ENCODE measurements around the gene TRA2B.
"Not testable (repeated sequence)": the region's sequence is repeated elsewhere in the genome, so short reads cannot be mapped to it uniquely, and the experiment has no call there.

TRA2B gene

DNA sequence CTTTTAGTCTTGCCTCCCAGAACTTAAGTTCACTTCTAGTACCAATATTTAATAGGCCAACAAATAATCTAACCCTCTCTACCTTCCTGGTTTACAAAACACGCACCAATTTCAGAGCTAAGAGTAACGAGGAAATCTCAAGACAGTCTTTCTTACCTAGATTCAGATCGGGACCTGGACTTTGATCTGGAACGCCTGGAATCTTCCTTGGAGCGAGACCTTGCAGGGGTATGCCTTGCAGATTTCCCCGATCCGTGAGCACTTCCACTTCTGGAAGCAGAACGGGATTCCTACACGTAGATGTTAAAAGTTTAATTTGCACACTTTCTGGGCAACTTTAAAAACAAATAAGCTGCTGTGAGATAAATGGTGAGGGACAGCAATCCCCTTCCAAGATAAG is 11.4 kb downstream of the TRA2B start:
- no peak for DNase-seq

DNA sequence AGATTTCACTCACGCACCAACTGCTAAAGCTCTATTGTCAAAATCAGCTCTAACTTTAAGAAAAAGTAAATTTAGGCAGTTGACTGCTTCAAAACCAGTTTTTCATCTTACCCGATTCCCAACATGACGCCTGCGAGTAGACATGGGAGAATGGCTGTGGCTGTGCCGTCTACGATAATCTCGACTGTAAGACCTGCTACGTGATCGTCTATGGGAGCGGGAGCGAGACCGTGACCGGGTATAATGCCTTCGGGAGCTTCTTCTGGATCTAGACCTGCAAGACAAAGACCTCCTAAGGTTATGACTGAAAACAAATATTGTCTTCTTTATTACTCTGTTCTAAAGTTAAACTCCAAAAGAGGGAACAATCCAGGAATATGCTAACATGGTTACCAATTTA is 12.5 kb downstream of the TRA2B start:
- DNase-seq = no peak

DNA sequence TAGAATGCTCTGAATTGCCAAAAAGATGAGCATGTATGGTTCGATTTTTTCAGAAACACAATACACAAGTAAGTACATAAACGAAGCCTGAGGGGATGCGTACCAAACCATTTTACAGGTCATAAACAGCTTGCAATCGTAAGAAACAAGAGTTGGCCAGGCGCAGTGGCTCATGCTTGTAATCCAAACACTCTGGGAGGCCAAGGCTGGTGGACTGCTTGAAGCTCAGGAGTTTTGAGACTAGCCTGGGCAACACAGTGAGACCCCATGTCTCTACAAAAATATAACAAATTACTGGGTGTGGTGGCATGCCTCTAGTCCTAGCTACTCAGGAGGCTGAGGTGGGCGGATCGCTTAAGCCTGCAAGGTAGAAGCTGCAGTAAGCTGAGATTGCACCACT is 13.4 kb downstream of the TRA2B start:
- DNase-seq = no peak

DNA sequence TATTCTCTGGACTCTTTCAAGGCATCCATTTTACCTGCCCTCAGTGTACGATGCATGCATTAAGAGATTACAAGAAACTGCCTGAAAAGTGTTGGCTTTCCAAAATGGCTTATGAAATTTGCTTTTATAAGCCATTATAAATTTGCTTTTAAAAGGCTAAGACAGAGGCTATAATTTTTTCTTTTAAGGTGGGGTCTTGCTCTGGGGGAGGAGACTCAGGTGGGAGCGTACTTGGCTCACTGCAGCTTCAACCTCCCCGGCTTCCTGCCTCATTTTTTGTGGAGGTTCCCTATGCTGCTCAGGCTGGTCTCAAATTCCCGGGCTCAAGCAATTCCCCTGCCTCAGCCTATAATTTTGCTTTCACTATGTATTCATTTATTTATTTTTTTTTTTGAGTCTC is 17.6 kb downstream of the TRA2B start:
- no peak for DNase-seq

DNA sequence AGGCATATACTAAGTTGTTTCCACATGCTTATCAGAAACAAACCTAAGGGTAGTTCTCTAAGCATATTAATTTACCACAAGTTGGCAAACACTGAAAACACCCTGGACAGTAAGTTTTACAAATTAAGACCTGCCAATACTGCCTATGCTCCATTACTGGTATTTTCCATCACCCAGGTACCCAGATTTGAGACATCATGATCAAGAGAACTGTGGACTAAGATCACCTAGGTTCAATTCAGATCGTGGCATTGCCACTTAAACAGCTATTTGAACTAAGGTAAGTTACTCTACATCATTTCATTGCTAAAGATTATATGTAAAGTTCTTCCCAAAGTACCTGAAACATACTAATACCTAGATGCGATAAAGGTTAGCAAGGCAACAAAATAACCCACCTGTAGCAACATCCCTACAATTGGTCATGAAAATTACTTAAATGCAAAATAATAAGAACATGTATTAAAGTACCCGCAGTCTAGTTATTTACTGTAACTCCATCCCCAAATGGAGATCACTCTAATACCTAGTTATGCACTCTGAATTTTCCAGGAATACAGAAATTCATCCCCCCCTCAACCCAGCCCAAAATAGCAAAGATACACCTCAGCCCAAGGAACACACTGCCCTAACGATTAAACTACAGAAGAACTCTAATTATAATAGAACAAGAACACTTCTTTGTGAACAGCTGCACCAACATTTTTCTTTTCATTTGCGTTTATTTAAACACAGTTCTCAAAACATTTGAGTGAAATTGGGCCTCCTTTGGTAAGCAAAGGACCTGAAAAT is 21.6 kb downstream of the TRA2B start:
- no peak for DNase-seq

DNA sequence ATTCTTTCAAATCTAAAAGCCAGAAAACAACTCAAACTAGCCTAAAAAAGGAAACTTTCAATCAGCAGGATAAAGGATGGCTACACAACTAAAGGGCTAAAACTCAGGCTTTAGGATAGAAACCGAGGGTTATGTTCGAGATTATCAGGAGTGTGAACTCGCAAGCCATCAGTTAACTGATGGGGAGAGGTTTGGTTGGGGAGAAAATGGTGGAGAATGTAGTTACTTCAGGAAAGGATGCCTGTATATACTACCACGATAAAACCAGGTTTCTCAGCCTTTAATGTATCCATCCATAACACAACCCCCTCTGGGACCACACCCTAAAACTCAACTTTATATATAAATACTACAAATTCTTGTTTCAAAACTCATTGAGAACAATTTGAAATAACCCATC is 22.2 kb downstream of the TRA2B start:
- DNase-seq = no peak

DNA sequence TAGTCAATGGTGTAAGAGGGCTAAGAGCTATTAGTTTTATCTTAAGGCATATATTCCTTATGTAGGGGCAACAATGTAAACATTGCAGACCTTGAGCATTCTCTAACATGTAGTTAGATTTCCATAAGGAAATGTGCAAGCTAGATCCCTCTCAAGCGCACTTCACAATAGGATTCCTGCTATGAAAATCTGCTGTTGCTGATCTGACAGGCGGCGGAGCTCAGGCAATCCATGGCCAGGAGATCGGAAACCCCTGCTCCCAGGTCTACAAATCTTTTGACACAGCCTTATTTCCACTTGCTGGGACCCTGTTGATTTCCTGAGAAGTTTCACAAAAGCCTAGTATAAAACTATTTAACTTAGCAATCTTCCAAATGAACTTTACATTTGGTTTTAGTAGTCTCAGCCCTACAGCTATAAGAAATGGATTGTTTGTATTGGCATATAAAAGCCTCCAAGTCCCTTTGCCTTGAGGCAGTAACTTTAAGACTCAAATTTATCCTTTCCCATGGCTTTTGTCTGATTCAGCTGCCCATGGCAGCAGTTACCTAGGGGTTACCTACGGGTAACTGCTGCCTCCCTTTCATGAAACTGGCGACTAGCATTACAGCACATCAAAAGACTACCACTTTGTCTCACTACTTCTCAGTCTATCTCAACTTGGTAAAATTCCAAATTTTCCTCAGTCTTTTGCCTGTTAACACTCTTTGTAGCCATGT is 22.7 kb downstream of the TRA2B start:
- no peak for DNase-seq

DNA sequence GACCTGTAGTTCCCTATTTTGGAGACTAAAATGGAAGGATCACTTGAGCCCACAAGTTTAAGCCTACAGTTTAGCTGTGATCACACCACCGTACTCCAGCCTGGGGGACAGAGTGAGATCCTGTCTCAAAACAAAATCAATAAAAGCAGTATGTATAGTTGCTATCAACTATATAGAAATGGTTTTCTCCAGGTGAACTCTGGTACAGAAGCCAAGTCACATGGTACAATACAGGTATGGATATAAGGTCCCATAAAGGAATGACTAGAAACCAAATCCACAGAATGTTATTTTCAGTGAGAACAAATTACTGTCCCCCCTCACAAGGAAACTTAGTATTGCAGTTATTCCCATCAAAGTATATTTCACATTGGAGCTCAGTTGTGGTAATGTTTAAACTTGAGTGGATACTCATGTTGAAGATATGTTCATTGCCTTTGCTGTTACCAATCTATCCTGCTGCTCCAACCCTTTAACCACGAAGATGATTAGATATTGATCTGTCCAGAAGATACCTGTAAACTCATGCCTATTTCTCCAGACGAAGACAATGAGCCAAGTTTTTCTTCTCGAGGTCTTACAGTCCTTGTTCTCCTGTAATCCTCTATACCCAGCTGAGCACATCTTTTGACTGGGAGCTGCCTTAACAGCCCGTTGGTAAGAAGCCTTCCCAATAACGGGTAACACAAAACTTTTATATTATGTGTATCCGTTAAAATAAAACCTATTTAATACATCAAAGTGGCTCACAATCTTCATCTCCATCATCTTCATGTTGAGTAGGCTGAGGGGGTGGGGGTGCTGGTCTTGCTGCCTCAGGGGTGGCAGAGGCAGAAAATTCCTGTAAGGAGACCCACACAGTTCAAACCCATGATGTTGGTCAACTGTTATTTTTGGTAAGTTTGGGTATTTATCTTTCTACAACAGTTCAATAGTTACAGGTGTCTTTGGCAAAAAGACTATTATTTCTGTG is 24.6 kb downstream of the TRA2B start:
- no peak for DNase-seq

DNA sequence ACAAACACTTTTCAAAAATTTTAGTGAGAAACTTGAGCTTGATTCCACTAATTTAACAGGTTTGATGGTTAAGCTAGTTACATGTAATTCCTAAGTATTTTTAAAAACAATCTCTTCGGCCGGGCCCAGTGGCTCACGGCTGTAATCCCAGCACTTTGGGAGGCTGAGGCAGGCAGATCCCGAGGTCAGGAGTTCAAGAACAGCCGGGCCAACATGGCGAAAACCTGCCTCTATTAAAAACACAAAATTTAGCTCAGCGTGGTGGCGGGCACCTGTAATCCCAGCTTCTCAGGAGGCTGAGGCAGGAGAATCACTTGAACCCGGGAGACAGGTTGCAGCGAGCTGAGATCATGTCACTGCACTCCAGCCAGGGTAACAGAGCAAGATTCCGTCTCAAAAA is 25.3 kb downstream of the TRA2B start:
- no peak for DNase-seq

DNA sequence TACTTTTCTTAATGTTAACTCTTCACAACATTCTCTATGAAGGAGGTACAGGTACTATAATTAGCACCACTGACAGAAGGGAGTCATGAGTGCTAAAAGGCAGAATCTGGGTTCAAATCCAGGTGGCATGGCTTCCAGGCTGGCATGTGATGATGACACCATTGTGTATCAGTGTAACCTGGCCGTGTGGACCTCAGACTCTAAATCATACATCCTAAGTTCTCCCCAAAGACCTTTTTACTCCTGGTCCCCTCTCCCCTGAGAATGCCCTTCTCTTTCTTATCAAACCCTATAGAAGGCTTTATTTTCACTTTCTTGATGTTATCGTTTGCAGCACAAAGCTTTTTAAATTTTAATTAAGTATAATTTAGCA is 26.8 kb downstream of the TRA2B start:
- DNase-seq = not testable (repeated sequence)

DNA sequence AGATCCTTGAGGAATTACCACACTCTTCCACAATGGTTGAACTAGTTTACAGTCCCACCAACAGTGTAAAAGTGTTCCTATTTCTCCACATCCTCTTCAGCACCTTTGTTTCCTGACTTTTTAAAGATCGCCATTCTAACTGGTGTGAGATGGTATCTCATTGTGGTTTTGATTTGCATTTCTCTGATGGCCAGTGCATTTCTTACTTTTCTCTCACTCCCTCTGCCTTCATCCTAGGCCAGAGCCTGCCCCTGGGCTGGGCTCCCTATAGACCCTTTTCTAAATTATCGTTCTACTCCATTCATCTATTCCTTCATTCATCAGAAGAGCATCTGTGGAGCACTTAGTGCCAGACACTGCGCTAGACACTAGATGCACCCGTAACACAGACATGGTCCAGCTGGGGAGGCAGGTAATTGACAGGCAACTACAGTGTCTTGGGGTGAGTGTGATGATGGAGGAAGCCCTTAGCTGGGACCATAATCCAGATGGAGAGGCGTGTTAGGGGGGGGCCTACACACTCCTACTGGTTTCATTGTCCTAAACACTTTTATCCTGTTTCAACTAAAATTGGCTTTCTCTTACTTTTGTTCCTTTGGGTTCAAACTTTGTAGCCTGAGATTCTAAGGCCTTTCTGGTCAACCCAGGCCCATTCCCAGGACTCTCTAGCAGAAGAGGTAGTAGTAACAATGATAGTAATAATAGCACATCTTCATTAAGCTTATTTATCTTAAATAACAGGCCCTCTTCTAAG is 27.3 kb downstream of the TRA2B start:
- not testable (repeated sequence) for DNase-seq

DNA sequence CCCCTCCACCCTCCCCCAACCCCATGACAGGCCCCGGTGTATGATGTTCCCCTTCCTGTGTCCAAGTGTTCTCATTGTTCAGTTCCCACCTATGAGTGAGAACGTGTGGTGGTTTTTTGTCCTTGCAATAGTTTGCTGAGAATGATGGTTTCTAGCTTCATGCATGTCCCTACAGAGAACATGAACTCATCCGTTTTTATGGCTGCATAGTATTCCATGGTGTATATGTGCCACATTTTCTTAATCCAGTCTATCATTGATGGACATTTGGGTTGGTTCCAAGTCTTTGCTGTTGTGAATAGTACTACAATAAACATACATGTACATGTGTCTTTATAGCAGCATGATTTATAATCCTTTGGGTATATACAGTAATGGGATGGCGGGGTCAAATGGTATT is 27.9 kb downstream of the TRA2B start:
- DNase-seq = not testable (repeated sequence)

DNA sequence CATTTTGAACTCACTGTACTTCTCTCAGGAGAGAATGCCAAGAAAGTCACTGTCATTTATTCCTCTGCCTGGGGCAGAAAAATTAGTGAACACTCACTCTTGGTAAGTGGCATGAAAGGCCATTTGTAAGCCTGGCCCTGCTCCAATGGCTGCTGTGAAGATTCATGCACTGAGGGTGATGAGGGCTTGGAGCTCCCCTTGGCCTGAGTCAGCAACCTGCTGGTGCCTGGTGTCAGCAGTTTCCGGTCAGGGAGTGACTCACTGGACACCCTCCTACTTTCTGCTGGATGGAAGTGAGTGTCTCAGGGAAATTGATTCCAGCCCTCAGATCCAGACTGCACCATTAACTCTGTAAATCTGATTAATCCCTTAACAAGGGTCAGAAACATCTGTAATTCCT is 37.6 kb downstream of the TRA2B start:
- DNase-seq = no peak

DNA sequence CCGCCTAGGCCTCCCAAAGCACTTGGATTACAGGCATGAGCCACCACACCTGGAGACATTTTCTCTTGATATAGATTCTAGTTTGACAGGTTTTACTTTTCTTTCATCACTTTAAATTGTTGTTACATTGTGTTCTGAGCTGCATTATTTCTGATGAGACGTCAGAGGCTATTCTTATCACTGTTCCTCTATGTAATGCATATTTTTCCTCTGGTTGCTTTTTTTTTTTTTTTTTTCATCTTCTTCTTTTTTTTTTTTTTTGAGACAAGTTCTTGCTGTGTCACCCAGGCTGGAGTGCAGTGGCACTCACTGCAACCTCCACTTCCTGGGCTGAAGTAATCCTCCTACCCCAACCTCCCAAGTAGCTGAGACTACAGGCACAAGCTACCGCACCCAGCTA is 41.2 kb downstream of the TRA2B start:
- DNase-seq = no peak

DNA sequence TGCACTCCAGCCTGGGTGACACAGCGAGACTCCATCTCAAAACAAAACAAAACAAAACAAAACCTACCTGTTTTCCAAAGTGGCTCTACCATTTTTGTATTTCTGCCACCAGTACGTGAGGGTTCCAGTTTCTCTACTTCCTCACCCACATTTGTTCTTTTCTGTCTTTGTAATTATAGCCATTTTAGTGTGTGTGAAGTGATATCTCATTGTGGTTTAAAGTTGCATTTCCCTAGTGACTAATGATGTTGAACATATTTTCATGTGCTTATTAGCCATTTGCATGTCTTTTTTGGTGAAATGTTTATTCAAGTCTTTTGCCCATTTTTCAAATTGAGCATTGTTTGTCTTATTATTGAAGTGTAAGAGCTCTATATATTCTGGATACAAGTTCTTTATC is 50.7 kb downstream of the TRA2B start:
- DNase-seq = no peak

DNA sequence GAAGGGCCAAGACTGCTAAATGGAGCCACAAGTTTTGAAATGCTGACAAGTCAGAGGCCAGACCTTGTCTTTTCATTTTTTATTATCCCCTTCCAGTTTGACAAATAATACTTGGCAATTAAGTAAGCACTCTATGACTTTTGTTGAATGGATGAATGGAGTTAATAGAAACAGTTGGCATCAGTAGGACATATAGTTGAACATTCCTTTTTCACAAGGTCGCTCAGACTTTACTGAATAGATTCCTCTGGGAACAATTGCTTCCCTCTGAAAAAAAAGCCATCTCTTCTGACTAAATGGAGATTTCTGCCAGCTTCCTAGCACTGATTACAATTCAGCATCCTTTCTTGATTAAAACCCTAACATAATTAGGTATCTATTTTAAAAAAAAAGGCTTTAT is 53.2 kb downstream of the TRA2B start:
- no peak for DNase-seq

DNA sequence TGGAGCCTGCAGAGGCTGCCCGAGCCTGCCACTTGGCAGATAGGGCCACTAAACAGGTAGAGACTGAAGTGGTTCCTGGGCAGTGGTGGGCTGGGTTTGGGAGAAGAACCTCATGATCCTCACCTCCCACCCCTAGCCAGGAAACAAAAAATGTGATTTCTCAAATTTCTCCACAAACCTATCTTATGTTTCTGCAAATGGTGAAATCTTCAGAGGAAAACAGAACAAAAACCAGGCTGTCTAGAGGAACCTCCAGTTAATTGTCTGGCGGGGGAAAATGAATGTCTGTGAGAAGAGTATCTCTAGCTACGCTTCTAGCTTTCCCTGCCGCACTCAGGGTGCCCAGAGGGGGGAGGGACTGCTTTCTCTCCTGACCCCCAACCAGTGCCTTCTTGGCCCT is 55.9 kb downstream of the TRA2B start:
- no peak for DNase-seq

DNA sequence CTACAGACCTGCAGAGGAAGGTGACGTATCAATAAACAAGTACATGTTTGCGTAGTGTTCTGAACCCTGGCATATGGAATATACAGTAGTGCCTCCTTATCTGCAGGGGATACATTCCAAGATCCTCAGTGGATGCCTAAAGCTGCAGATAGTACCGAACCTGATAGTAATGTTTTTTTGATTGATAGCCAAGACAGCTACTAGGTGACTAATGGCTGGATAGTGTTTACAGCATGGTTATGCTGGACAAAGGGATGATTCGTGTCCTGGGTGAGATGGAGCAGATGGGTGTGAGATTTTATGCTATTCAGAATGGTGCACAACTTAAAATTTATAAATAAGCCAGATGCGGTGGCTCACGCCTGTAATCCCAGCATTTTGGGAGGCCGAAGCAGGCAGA is 57.2 kb downstream of the TRA2B start:
- no peak for DNase-seq

DNA sequence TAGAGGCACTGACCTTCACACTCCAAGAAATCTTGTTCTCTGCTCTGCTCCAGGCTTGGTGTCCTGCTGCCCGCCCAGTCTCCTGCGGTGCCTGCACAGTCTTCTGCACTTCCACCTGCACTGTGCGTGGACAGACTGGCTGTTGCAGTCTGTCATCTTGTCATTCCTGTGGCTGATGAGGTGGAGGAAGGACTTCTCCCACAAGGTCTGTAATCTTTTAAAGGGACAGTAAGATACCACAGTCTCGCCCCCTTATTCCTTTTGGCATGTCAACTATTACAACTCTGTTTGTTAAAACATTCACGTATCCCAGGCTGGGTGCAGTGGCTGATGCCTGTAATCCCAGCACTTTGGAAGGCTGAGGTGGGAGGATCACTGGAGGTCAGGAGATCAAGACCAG is 58.9 kb downstream of the TRA2B start:
- no peak for DNase-seq

DNA sequence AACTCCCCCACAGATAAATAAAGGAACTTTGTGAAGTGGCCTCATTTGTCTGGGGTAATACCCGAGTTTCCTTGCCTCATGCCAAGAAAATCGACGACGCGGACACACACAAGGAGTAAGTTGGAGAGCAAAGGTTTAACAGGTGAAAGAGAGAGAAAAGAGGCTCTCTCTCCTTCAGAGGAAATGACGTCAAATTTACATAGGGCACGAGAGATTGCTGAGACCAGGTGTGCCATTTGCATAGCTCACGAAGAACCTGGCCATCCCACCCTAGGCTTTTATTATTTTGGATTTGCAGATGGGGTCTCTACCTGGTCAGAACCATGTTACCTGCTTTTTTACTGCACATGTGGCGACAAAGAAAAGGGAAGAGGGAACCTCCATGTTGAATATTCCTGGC is 63.7 kb downstream of the TRA2B start:
- DNase-seq = no peak

DNA sequence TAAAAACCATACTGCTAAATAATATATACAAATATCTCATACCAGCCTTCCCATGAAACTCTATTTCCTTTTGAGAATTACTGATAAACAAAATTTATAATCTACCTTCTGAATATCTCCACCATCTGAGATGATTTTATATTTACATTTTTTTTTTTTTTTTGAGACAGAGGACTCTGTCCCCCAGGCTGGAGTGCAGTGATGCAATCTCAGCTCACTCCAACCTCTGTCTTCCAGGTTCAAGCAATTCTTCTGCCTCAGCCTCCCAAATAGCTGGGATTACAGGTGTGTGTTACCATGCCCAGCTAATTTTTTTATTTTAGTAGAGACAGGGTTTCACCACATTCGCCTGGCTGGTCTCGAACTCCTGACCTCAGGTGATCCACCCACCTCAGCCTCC is 70.2 kb downstream of the TRA2B start:
- DNase-seq = no peak

DNA sequence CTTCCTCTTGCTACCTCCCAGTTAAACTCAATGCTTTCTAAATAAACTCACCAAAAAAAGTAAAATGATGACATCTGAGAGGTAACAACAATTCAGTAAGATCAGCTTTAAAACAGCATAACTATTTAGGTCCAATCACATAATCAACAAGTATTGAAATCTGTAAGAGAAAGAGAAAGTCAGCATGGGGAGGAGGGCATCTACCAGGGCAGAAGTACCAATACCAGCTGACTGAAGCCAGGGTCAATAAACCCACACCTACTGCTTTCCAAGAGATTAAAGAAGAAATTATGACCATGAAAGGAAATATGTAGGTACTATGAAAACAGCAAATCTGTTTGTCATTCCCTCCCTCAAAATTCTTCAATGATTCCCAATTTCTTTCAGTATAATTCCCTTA is 70.8 kb downstream of the TRA2B start:
- no peak for DNase-seq

DNA sequence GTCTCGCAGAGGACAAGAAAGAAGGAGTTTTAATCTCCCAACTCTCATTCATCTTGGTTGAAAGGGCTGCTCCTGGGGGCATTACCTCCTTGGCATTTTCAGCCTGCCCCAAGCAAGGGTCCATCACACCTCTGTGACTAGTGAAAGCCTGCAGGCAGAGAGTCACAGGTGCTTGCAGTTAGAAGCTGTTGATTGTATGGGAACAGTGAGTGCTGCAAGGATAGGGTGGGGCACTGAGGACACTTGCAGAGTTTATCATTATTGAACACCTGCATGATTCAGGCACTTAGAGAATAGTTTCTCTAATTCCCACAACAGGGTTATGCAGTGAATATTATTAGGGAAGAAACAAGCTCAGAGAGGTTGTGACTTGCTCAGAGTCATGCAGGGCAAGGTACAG is 71.3 kb downstream of the TRA2B start:
- DNase-seq = no peak

All from NCI-H1694 treated with DMSO at 0.1 percent for 48 hours (cell line).